Measurements from ENCODE around the gene CPNE1. TPM values are rescaled to one million over a fixed set of nuclear protein-coding genes. Genes with fewer than 3 reads are reported as not detected.

Gene CPNE1
- total RNA-seq, 2 experiments from 2014 or later: 271 to 272 TPM

Other genes starting within 250 kb of the CPNE1 start
- gene GDF5, start 226.7 kb downstream of the CPNE1 start, total RNA-seq: not detected
- 10 to 100 TPM; 72.1 to 74.5 TPM for gene CEP250, start 209.3 kb downstream of the CPNE1 start, total RNA-seq
- not detected for gene C20orf173, start 135.2 kb downstream of the CPNE1 start, total RNA-seq
- 100 to 1,000 TPM; 114 to 122 TPM for gene ERGIC3, start 122.8 kb downstream of the CPNE1 start, total RNA-seq
- 1 to 10 TPM; 2.6 to 5.0 TPM for gene SPAG4, start 49.1 kb downstream of the CPNE1 start, total RNA-seq
- 100 to 1,000 TPM; 112 to 119 TPM for gene RBM12, start within 50 bp of the CPNE1 start, total RNA-seq
- gene NFS1, start 34.5 kb upstream of the CPNE1 start, total RNA-seq: 10 to 100 TPM; 32.7 to 34.7 TPM
- gene ROMO1, start 34.5 kb upstream of the CPNE1 start, total RNA-seq: 100 to 1,000 TPM; 134 to 143 TPM
- gene RBM39, start 77.4 kb upstream of the CPNE1 start, total RNA-seq: 100 to 1,000 TPM; 333 to 358 TPM
- 10 to 100 TPM; 53.6 to 61.5 TPM for gene PHF20, start 107.1 kb upstream of the CPNE1 start, total RNA-seq

Data from activated CD8-positive, alpha-beta T cell treated with anti-CD3 and anti-CD28 coated beads, Interleukin-2, amount 10 ng/mL, durations not matched to agents 7 days and 5 days (primary cell).